Mucosa of gallbladder (tissue), 1 donor: Measurements from ENCODE around the gene EXOC1. TPM values are rescaled to one million over a fixed set of nuclear protein-coding genes. Genes with fewer than 3 reads are reported as not detected.
"Not testable (repeated sequence)": the region's sequence is repeated elsewhere in the genome, so short reads cannot be mapped to it uniquely, and the experiment has no call there.

Experiments
- DNase-seq: peaks from one replicate; pipeline ENCODE4 v3.0.0-alpha.2; 2020; ENCODE audit warnings: low spot score
- total RNA-seq: library from RNA; stranded (reverse); gene quantifications from one replicate; pipeline ENCODE4 v1.2.1, GENCODE V29; 2021
- donor health status: DM: no; HTN: no; CAD: no.

Gene EXOC1
- total RNA-seq, result 33.0 TPM

- DNase-seq, result peak; percentile 98
These were observed at the start of gene EXOC1 for GRCh38 chr4:55853484-55854046. TSS of gene EXOC1 (plus strand) at chr4:55853648. CDS start at chr4:55858324, 4,676 bp downstream.

GRCh38 chr4:55807556-55807955 is 45.9 kb upstream of the EXOC1 start:
- no peak for DNase-seq

DNA sequence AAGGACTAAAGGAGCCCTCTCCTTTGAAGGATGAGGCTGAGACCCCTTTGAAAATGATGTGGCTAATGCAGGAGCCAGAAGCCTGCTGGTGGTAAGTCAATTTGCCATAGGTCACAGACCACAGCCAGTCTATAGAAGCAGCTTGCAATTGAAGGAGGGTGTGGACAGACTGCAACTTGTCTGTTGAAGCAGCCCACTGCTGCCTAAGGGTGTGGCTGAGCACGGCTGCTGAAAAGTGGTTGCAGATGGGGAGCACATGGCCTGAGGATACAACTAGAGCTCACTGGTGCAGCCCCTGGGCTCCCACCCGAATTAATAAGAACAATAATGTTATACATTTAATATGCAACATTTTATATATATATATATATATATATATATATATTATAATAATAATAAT is 45.3 kb upstream of the EXOC1 start:
- no peak for DNase-seq

- no peak for DNase-seq
These were observed 44.8 kb upstream of the EXOC1 start for GRCh38 chr4:55808632-55809031.

DNA sequence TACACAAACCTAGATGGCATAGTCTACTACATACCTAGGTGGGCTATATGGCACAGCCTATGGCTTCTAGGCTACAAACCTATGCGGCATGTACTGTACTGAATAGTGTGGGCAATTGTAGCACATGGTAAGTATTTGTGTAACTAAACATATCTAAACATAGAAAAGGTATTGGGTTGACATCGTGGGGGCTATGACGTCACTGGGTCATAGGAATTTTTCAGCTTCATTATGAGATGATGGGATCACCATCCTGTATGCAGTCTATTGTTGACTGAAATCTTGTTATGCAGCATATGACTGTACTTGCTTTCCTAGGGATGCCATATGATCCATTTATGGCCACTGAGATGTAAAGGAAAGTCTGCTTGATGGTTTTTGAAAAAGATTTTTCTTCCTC is 35.8 kb upstream of the EXOC1 start:
- DNase-seq, result no peak

GRCh38 chr4:55819634-55820033 is 33.8 kb upstream of the EXOC1 start, which contains the start of gene EXOC1L:
TSS of gene EXOC1L (plus strand) at chr4:55819790. CDS start at chr4:55820027, 237 bp downstream.
- DNase-seq, result no peak

DNA sequence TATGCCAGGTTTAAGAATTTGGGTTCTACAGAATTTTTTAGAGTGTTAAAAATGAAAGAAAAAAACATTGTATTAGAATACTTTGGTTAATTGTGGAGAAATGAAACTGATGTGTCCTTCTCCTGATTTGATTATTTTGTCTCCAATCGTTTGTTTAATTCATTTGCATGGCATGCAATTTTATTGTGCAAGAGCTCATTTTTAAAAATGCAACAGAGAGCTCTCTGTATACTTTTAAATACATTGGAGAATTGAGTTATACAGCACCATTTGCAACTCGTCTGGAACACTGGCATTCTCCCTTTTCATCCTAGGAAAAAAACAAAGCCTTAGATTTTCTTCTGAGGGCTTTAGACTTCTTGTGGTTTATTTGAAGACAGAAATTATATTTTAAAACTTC is 33.2 kb upstream of the EXOC1 start:
- no peak for DNase-seq

- DNase-seq, result no peak
These were observed 31.1 kb upstream of the EXOC1 start for GRCh38 chr4:55822329-55822728.

- DNase-seq, result no peak
These were observed 28.6 kb upstream of the EXOC1 start for GRCh38 chr4:55824865-55825264.

GRCh38 chr4:55826986-55827385 is 26.5 kb upstream of the EXOC1 start:
- no peak for DNase-seq

DNA sequence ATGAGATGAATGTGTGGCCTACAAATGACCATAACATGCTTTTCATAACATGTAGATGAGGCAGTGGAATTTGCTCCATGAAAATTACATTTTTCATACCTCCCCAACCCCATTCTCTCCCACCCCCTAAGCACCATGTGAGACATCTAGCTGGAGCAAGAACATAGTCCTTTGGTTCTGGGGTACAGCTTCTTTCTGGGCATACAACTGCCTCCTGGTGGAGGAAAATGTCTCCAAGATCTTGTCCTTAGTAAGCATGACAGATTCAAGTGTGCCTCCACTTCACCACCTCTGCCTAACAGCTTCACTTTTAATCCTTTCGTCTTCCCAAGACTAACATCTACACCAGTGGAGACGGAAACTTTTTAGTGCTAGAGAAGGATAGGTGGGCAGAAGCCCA is 25.9 kb upstream of the EXOC1 start:
- no peak for DNase-seq

DNA sequence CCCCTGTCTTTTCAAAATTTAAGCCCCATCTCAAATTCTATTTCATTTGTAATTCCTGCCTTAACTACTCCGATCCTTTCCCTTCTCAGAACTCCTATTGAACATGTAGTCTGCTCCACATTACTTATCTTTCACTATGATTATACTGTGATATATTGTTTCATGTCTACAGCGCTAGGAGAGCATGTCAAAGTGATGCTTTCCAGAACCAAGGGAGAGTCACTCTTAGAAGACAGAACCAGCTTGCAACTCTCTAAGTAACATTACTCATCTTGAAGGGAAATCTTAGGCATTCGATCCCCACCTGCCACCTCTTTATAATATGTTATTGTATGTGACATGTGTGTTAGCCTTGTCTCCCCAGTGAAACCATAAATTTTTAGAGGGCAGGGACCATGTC is 23.4 kb upstream of the EXOC1 start:
- DNase-seq, result no peak

- DNase-seq, result no peak
These were observed 22.7 kb upstream of the EXOC1 start for GRCh38 chr4:55830716-55831115.

DNA sequence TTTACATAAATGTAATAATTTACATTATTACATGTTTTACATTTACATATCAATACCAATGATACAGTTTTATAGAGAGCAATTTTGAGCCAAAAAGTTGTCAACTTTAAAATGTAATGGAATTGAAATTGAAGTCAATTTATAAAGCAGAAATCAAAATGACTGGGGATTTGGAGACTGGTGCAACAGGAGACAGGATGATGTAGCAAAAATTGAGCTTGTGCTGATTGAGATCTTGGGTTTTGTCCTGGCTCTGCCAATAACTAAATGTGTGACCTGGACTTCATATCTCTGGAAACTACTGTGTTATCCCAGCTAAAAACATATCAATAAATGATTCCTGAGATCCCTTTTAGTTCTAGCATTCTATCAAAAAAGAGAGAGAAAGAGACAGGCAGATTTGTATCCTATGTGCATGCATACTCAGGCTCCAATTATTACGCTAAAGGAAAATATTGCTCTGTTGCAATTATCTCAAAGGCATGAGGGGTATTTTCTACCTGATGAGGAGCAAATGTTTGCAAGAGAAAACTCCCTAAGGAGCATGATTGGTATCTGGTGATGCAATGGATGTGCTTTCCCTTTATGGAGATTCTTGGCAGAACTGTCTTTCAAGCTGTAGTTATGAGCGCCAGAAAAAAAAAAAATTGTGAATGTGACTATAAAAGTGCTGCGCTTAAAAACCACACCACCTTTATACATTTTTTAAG is 19.2 kb upstream of the EXOC1 start:
- DNase-seq, result no peak

DNA sequence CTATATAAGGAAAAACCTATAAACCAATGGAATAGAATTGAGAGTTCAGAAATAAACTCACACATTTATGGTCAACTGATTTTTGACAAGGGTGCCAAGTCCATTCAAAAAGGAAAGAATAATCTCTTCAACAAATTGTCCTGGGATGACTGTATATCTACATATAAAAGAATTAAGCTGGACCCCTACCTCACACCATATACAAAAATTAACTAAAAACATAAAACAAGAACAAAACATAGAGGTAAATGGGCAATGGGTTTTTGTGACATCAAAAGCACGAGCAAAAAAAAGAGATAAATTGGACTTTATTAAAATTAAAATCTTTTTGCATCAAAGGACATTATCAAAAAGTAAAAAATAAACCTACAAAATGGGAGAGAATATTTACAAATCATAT is 15.5 kb upstream of the EXOC1 start:
- no peak for DNase-seq

GRCh38 chr4:55838356-55838755 is 15.1 kb upstream of the EXOC1 start:
- no peak for DNase-seq

DNA sequence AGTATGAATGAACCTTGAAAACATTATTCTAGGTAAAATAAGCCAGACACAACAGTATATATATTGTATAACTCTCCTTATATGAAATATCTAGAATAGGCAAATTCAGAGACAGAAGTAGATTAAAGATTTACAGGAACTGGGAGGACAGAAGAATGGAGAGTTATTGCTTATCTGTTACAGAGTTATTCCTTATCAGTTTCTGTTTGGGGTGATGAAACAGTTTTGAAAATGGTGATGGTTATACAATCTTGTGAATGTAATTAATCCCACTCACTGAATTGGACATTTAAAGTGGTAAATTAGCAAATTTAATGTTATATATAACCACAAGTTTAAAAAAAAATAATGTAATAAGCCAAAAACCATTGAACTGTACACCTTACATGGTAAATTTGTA is 14.5 kb upstream of the EXOC1 start:
- DNase-seq, result no peak

DNA sequence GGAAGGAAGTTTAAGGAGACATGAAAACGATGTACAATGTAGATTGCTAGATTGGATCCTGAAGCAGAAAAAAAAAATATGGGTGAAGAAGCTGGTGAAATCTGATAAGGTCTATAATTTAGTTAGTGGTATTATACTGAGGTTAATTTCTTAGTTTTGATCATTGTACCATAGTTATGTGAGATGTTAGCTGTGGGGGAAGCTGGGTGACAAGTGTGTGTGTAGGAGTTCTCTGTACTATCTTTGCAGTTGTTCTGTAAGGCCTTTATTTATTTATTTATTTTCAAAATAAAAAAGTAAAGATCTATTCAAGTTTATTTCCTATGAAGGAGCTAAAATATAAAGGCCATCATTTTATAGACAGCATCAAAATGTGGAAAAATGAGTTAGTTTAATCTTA is 12.5 kb upstream of the EXOC1 start:
- no peak for DNase-seq

DNA sequence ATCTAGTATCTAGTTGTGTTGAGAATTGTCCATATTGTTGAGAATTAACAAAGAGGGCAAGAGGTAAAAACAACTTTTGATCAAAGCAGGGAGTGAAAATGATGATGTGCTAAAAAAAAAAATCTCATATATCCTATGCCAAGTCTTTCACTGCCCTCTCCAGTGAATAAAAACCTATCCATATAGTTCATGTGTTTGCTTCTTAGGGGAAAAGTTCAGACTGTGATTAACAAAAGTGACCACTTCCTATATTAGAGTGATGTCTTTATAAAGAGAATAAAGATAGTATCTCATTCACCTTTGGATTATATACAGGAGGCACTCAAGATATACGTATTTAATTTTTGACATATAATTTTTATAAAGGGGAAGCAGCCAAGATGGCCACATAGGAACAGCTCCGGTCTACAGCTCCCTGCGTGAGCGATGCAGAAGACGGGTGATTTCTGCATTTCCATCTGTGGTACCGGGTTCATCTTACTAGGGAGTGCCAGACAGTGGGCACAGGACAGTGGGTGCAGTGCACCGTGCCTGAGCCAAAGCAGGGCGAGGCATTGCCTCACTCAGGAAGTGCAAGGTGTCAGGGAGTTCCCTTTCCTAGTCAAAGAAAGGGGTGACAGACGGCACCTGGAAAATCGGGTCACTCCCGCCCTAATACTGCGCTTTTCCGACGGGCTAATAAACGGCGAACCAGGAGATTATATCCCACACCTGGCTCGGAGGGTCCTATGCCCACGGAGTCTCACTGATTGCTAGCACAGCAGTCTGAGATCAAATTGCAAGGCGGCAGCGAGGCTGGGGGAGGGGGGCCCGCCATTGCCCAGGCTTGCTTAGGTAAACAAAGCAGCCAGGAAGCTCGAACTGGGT is 11.8 kb upstream of the EXOC1 start:
- not testable (repeated sequence) for DNase-seq

- not testable (repeated sequence) for DNase-seq
These were observed 11.1 kb upstream of the EXOC1 start for GRCh38 chr4:55842312-55842711.

GRCh38 chr4:55849724-55850123 is 3.7 kb upstream of the EXOC1 start:
- no peak for DNase-seq

- peak; percentile 35 for DNase-seq
These were observed 1.6 kb upstream of the EXOC1 start for GRCh38 chr4:55851885-55852284.

- no peak for DNase-seq
These were observed 681 bp downstream of the EXOC1 start for GRCh38 chr4:55854129-55854528.
